ENCODE data around the gene OVCA2.

GRCh38 chr17:2034806-2035540 is 6.8 kb upstream of the OVCA2 start:
- TF ChIP-seq CTCF (IDR thresholded peaks at IDR 0.05) (no peak), POLR2A (IDR thresholded peaks at IDR 0.05) (no peak)
